Hindlimb muscle (tissue), 1 donor: Measurements from ENCODE around the gene ZNF821. TPM values are rescaled to one million over a fixed set of nuclear protein-coding genes. Genes with fewer than 3 reads are reported as not detected.
"Not testable (repeated sequence)": the region's sequence is repeated elsewhere in the genome, so short reads cannot be mapped to it uniquely, and the experiment has no call there.

Experiments used
- DNase-seq: peaks from one replicate; pipeline ENCODE4 v3.0.0-alpha.2; 2013
- polyA plus RNA-seq: library from polyadenylated mRNA; unstranded; fragments of 120-200 nt; gene quantifications from one replicate; pipeline ENCODE4 v1.2.1, GENCODE V29; 2013; ENCODE audit not compliant: insufficient read length

The ZNF821 gene
- polyA plus RNA-seq: 10.4 TPM

- DNase-seq: peak; percentile 88
Measured at GRCh38 chr16:71883849-71884638, at the start of gene ZNF821. ZNF821 (minus strand) TSS chr16:71884182; CDS start chr16:71879946, 4,236 bp downstream.

- no peak for DNase-seq
Measured at GRCh38 chr16:71933017-71933416, 49.0 kb upstream of the ZNF821 start.

- DNase-seq: no peak
Measured at GRCh38 chr16:71931599-71931998, 47.6 kb upstream of the ZNF821 start.

GRCh38 chr16:71931001-71931400 lies 47.0 kb upstream of the ZNF821 start:
- no peak for DNase-seq

GRCh38 chr16:71930013-71930563 lies 46.1 kb upstream of the ZNF821 start:
- no peak for DNase-seq

GRCh38 chr16:71929048-71929447 lies 45.1 kb upstream of the ZNF821 start:
- no peak for DNase-seq

GRCh38 chr16:71927787-71928186 lies 43.8 kb upstream of the ZNF821 start:
- no peak for DNase-seq

GRCh38 chr16:71927383-71927782 lies 43.4 kb upstream of the ZNF821 start:
- DNase-seq: peak; percentile 16

- no peak for DNase-seq
Measured at GRCh38 chr16:71924710-71925109, 40.7 kb upstream of the ZNF821 start.

GRCh38 chr16:71923941-71924690 lies 40.1 kb upstream of the ZNF821 start:
- no peak for DNase-seq

- no peak for DNase-seq
Measured at GRCh38 chr16:71920658-71921057, 36.7 kb upstream of the ZNF821 start.

- no peak for DNase-seq
Measured at GRCh38 chr16:71919035-71919434, 35.1 kb upstream of the ZNF821 start.

GRCh38 chr16:71917900-71918299 lies 33.9 kb upstream of the ZNF821 start:
- DNase-seq: no peak

- no peak for DNase-seq
Measured at GRCh38 chr16:71916397-71916920, 32.5 kb upstream of the ZNF821 start.

- no peak for DNase-seq
Measured at GRCh38 chr16:71915350-71915749, 31.4 kb upstream of the ZNF821 start.

- DNase-seq: no peak
Measured at GRCh38 chr16:71914802-71915201, 30.8 kb upstream of the ZNF821 start.

GRCh38 chr16:71912534-71913275 lies 28.7 kb upstream of the ZNF821 start:
- DNase-seq: no peak

- no peak for DNase-seq
Measured at GRCh38 chr16:71911121-71911520, 27.1 kb upstream of the ZNF821 start.

- DNase-seq: not testable (repeated sequence)
Measured at GRCh38 chr16:71905765-71906164, 21.8 kb upstream of the ZNF821 start.

GRCh38 chr16:71904239-71904638 lies 20.3 kb upstream of the ZNF821 start:
- DNase-seq: no peak

- DNase-seq: no peak
Measured at GRCh38 chr16:71903608-71904007, 19.6 kb upstream of the ZNF821 start.

- DNase-seq: no peak
Measured at GRCh38 chr16:71902656-71903365, 18.8 kb upstream of the ZNF821 start.
